T-helper 17 cell (primary cell): Measurements from ENCODE around the gene MPC1L. TPM values are rescaled to one million over a fixed set of nuclear protein-coding genes. Genes with fewer than 3 reads are reported as not detected.

Experiments
- total RNA-seq, 4 donors: library from RNA in 2 of 4; stranded (reverse) in 2 of 4; gene quantifications; one replicate each; pipeline ENCODE4 v1.2.3 and lab custom pipeline; 2022 to 2026

The MPC1L gene
- total RNA-seq, 2 donors from 2014 or later = not detected

Other genes with a start within 250 kb of the MPC1L start
- gene ATP6AP2, start 42.5 kb upstream of the MPC1L start, total RNA-seq = 10 to 100 TPM; 81.2 to 82.6 TPM
- 10 to 100 TPM; 15.7 to 17.4 TPM for gene CXorf38, start 24.1 kb downstream of the MPC1L start, total RNA-seq
- 10 to 100 TPM; 47.5 to 49.9 TPM for gene MED14, start 112.1 kb downstream of the MPC1L start, total RNA-seq